Measurements from ENCODE around the gene SIX4.

The SIX4 gene

GRCh38 chr14:60721326-60722106 is 2.6 kb downstream of the SIX4 start:
- no peak for DNase-seq (ENCODE audit: low spot score)

GRCh38 chr14:60720962-60721325 is 3.2 kb downstream of the SIX4 start:
- DNase-seq (ENCODE audit: low spot score) = no peak

- no peak for DNase-seq (ENCODE audit: low spot score)
These were observed 3.8 kb downstream of the SIX4 start for GRCh38 chr14:60720391-60720790.

GRCh38 chr14:60713513-60713912 is 10.6 kb downstream of the SIX4 start:
- DNase-seq (ENCODE audit: low spot score) = no peak

GRCh38 chr14:60710494-60710893 is 13.7 kb downstream of the SIX4 start:
- DNase-seq (ENCODE audit: low spot score) = no peak

- DNase-seq (ENCODE audit: low spot score) = no peak
These were observed 16.3 kb downstream of the SIX4 start for GRCh38 chr14:60707858-60708257.

- DNase-seq (ENCODE audit: low spot score) = no peak
These were observed 19.1 kb downstream of the SIX4 start for GRCh38 chr14:60705100-60705499.

GRCh38 chr14:60700598-60700997 is 23.6 kb downstream of the SIX4 start:
- no peak for DNase-seq (ENCODE audit: low spot score)

- DNase-seq (ENCODE audit: low spot score) = no peak
These were observed 28.8 kb downstream of the SIX4 start for GRCh38 chr14:60695327-60695726.

GRCh38 chr14:60691383-60692113 is 32.6 kb downstream of the SIX4 start:
- DNase-seq (ENCODE audit: low spot score) = no peak

GRCh38 chr14:60686865-60687264 is 37.3 kb downstream of the SIX4 start:
- no peak for DNase-seq (ENCODE audit: low spot score)

GRCh38 chr14:60684203-60684602 is 39.9 kb downstream of the SIX4 start:
- DNase-seq (ENCODE audit: low spot score) = no peak

GRCh38 chr14:60681271-60681670 is 42.9 kb downstream of the SIX4 start:
- DNase-seq (ENCODE audit: low spot score) = no peak

- no peak for DNase-seq (ENCODE audit: low spot score)
These were observed 43.6 kb downstream of the SIX4 start for GRCh38 chr14:60680511-60680910.

- DNase-seq (ENCODE audit: low spot score) = no peak
These were observed 44.4 kb downstream of the SIX4 start for GRCh38 chr14:60679566-60680258.

GRCh38 chr14:60677701-60678100 is 46.5 kb downstream of the SIX4 start:
- DNase-seq (ENCODE audit: low spot score) = no peak

GRCh38 chr14:60670989-60671388 is 53.2 kb downstream of the SIX4 start:
- DNase-seq (ENCODE audit: low spot score) = no peak

GRCh38 chr14:60668431-60669112 is 55.6 kb downstream of the SIX4 start:
- DNase-seq (ENCODE audit: low spot score) = no peak

- no peak for DNase-seq (ENCODE audit: low spot score)
These were observed 59.0 kb downstream of the SIX4 start for GRCh38 chr14:60665177-60665550.

- DNase-seq (ENCODE audit: low spot score) = no peak
These were observed 61.2 kb downstream of the SIX4 start for GRCh38 chr14:60662982-60663381.

GRCh38 chr14:60661721-60662120 is 62.4 kb downstream of the SIX4 start:
- no peak for DNase-seq (ENCODE audit: low spot score)

Measured in hematopoietic multipotent progenitor cell treated with erythropoietin and hydrocortisone succinate and interleukin-3 and kit ligand, for 17 days (in vitro differentiated cells).